ENCODE data around the gene ARPC1B.

DNA sequence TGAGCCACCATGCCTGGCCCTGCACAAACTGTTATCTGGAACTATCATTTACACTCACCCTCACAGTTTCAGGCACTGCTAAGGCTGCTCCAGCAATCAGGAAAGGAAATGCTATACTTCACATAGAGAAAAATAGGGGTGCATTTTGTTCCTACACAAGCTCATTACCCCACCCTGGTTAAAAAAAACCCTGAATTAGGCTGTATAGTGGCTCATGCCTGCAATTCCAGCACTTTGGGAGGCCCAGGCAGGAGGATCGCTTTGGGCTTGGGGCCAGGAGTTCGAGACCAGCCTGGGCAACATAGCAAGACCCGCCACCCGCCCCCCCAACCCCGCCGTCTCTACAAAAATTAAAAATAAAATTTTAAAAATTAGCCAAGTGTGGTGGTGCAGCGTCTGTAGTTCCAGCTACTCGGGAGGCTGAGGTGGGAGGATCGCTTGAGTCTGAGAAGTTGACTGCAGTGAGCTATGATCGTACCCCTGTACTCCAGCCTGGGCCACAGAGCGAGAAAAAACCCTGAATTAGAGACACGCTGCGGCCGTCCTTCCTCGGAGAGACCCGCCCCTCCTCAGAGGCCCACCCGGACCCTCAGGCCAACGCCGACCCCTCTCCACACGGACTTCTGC is 63.5 kb downstream of the ARPC1B start:
- TF ChIP-seq EZH2 (IDR thresholded peaks at IDR 0.05; ENCODE audit: insufficient read depth, poor library complexity, severe bottlenecking) (no peak), EZH2phosphoT487 (IDR thresholded peaks at IDR 0.05; ENCODE audit: insufficient read depth, low read depth) (no peak)
